Activated CD4-positive, alpha-beta T cell treated with anti-CD3 and anti-CD28 coated beads, Interleukin-2, Interleukin-4, amounts not matched to agents 100 ng/mL and 50 ng/mL, durations not matched to agents 16 hours and 8 hours (primary cell): Measurements from ENCODE around the gene TSPAN14.
A peak's percentile ranks its signal among the peaks of the same experiment; 100 is the strongest.
"Not testable (repeated sequence)": the region's sequence is repeated elsewhere in the genome, so short reads cannot be mapped to it uniquely, and the experiment has no call there.

ENCODE experiments used
- DNase-seq: peaks from one replicate; pipeline ENCODE4 v3.0.0-alpha.2; 2020; ENCODE audit warnings: low spot score

Gene TSPAN14, protein sequence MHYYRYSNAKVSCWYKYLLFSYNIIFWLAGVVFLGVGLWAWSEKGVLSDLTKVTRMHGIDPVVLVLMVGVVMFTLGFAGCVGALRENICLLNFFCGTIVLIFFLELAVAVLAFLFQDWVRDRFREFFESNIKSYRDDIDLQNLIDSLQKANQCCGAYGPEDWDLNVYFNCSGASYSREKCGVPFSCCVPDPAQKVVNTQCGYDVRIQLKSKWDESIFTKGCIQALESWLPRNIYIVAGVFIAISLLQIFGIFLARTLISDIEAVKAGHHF

GRCh38 chr10:80453842-80454512 is at the start of gene TSPAN14:
Gene TSPAN14 (plus strand): TSS chr10:80454310. CDS start chr10:80489234, 34,924 bp downstream.
- DNase-seq = peak; percentile 71

GRCh38 chr10:80405035-80405434 is 49.1 kb upstream of the TSPAN14 start:
- no peak for DNase-seq

DNA sequence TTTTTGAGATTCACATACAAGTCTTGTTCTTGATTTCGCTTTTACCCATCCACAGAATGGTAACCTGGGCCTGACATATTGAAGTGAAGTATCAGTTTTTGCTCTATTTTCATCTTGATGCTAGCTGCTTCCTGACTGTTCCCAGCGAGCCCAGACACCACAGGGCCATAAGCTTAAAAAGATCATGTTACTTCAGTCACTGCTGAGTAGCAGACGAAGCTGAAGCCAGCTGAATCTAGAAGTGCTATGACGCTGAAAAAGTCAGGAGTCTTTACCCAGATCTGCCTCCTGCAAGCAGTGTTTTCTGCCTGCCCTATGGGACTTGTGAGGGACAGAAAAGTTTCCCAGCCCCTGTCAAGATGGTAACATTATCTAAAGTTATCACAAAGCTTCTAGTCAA is 48.5 kb upstream of the TSPAN14 start:
- DNase-seq = no peak

DNA sequence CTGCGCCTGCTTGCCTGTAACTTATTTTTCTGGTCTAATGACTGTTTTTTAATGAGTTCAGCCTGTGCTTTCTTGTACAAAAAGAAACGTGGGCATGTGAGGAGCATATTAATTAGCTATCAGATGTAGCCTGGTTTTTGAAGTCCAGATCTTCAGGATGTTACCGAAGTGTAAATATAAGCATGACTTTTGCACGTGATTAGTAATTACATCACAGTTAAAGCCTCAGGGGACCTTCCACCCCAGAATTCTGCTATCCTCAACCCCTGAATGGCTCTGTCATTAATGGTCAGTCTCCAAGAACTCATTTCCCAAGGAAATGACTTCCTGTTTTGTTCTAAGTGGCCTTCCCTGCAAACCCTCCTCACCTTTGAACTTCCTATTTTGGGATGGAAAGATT is 47.9 kb upstream of the TSPAN14 start:
- no peak for DNase-seq

DNA sequence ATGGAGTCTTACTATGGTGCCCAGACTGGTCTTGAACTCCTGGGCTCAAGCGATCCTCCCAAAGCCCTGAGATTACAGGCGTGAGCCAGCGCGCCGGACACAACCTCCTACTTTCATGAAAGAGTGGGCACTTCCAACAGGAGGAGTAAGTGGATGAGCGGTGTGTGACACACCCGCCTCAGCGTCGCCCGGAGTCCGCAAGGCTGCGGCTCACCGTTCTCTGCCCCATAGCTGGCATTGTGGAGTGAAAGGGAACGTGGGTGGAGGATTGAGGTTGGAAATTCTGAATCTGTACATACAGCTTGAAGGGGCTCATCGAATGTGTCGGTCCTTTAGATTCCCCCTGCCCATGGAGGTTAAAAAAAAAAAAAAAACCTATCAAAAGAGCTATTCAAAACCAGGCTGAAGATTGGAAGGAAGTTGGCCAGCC is 46.3 kb upstream of the TSPAN14 start:
- peak; percentile 27 for DNase-seq

- DNase-seq = peak; percentile 76
Observed at GRCh38 chr10:80408242-80409101, 45.6 kb upstream of the TSPAN14 start, which contains the start of gene PRXL2A. Gene PRXL2A (plus strand): TSS chr10:80408551. CDS start chr10:80420468, 11,917 bp downstream.

- DNase-seq = no peak
Observed at GRCh38 chr10:80409121-80409520, 45.0 kb upstream of the TSPAN14 start.

DNA sequence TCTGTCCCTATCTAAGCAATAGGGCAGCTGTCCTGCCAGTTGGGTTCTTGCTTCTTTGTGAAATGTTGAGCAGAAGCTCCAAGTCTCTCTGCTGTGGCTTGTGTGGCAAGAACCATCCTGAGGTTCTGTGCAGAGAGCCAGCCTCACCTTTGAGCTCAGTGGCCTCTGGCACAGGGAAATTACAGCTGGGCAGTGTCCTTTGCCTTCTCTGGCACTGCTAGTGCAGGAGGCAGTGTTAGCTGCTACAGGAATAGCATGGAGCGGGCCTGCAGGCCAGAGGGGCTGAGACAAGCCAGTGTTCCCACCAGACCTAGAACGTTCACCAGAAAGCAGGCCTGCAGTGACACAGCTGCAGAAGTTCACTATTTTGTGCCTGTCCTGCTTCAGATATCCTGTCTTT is 44.0 kb upstream of the TSPAN14 start:
- DNase-seq = no peak

DNA sequence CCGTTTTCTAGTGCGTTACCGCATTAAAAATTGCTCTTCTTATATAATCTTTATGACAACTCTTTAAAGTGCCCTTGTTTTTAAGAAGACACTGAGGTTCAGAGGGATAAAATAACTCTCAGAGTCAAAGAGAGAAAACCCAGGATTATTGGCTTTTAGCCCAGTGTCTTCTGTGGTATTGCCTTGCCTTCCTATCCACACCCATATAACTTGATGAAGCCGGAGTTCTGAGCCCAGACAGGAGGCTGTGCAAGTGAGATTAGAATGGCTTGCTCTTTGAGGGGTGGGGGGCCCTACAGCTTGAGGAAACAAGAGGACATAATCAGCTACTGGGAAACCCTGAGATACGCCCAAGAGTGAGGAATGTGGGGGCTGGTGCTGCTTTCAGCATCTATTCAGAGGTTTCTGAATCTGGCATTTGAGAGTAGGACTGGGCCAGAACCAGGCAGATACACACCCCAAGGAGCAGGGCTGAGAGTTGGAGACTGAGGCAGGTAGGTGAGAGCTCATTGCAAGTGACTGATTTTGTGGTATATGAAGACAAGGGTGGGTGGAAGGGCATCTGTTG is 43.4 kb upstream of the TSPAN14 start:
- DNase-seq = no peak

- no peak for DNase-seq
Observed at GRCh38 chr10:80411267-80411668, 42.8 kb upstream of the TSPAN14 start.

DNA sequence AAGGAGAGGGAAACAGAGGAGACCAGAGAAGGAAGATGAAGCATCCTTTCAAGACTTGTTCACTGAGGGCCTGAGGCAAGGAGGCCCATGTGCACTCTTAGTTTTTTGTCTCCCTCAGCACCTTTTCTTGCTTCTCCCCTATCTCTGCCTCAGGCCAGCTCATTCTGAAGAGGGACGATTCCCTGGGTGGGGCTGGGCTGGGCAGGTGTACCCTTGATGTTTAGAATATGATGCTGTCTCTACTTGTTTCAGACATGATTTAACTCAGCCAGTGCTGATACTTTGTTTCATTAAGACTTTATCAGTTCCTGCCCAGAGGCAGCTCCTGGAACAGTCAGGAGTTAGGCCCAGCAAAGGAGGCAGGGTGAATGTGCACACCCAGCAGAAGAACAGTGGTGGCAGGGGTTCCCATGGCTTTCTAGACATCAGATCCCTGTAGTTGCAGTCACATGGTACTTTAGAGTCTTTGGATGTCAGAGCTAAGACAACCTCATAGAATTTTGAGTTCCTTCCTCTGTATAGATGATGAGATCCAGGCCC is 42.4 kb upstream of the TSPAN14 start:
- no peak for DNase-seq

GRCh38 chr10:80412486-80412885 is 41.6 kb upstream of the TSPAN14 start:
- DNase-seq = no peak

- no peak for DNase-seq
Observed at GRCh38 chr10:80413271-80413996, 40.7 kb upstream of the TSPAN14 start.

- DNase-seq = no peak
Observed at GRCh38 chr10:80414142-80414895, 39.8 kb upstream of the TSPAN14 start.

GRCh38 chr10:80415734-80416478 is 38.2 kb upstream of the TSPAN14 start:
- DNase-seq = no peak

- no peak for DNase-seq
Observed at GRCh38 chr10:80416479-80417098, 37.5 kb upstream of the TSPAN14 start.

DNA sequence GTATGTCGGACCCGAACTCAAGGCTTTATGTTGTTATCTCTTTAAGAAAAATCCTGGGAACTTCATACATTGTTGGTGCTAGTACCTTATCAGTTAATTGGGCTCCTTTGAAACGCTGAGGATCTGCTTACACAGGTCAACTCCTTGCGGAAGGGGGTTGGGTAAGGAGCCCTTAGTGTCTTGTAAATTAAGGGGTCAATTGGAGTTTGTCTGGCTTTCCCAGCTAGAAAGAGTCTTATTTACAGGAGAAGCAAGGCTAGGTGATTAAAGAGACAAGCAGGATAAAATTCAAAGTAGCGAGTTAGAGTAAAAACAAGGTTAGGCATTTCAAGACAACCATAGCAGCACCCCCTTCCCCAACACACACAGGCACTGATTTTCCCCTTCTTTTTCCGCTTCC is 36.9 kb upstream of the TSPAN14 start:
- not testable (repeated sequence) for DNase-seq

DNA sequence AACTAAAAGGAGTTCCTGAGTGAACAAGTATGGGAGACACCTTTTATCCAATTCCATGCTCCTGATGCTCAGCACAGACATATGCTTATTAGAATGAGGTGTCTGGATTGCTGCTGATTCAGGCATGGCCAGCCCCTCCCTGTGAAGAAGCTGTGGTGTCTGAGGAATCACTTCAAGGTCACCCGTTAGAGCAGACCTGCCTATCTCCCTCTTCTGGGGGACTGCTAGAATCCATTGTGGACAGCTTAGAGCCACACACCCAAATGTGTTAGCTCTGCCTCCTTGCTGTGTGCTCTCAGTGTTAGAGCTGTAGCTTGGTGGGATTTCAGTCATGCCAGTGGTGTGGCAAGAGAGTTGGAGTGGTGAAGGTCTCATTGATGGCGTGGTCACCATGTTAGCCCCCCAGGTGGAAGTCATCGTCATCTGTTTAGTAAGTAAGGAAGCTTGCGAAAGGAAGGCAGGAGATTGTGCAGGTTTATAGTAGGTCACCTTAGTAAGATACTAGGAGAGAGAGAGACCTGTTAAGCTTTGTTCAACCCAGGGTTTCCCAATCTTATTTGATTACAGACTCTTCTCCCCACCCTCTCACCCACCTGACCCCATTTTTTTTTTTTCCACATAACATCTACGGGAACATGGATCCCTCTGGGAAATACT is 32.9 kb upstream of the TSPAN14 start:
- DNase-seq = no peak
